RWPE2 (cell line): Measurements from ENCODE around the gene SNX20.
A peak's percentile ranks its signal among the peaks of the same experiment; 100 is the strongest.

Experiments
- ATAC-seq: fragments of 200-7000 bp; cut with Tn5 transposase; 3 replicates; pipeline ENCODE4 v1.9.1; 2021; ENCODE audit warnings: low read depth
- DNase-seq: peaks from one replicate; pipeline ENCODE4 v3.0.0-alpha.2; 2020; ENCODE audit warnings: low spot score
- H3K27ac ChIP-seq: fragments of 450-650 bp; 2 replicates; pipeline ENCODE4 v1.5.1; 2017; ENCODE audit warnings: mild to moderate bottlenecking; ENCODE audit not compliant: poor library complexity, severe bottlenecking
- H3K27me3 ChIP-seq: fragments of 250-450 bp; sonication (Bioruptor Pico); 2 replicates; pipeline ENCODE4 v1.5.1; 2021; ENCODE audit warnings: mild to moderate bottlenecking, moderate library complexity; ENCODE audit not compliant: insufficient read depth, poor library complexity, severe bottlenecking
- H3K36me3 ChIP-seq: fragments of 250-450 bp; sonication (Bioruptor Pico); 2 replicates; pipeline ENCODE4 v1.5.1; 2020; ENCODE audit warnings: low read depth, mild to moderate bottlenecking, moderate library complexity
- H3K4me1 ChIP-seq: fragments of 250-450 bp; sonication (Bioruptor Pico); 2 replicates; pipeline ENCODE4 v1.5.1; 2021; ENCODE audit warnings: mild to moderate bottlenecking, moderate library complexity; ENCODE audit not compliant: insufficient read depth, poor library complexity, severe bottlenecking
- H3K4me3 ChIP-seq: fragments of 250-450 bp; sonication (Bioruptor Pico); 2 replicates; pipeline ENCODE4 v1.5.1; 2021; ENCODE audit warnings: mild to moderate bottlenecking, moderate library complexity; ENCODE audit not compliant: severe bottlenecking
- H3K9me3 ChIP-seq: fragments of 250-450 bp; sonication (Bioruptor Pico); 2 replicates; pipeline ENCODE4 v1.5.1; 2021; ENCODE audit warnings: mild to moderate bottlenecking, moderate library complexity; ENCODE audit not compliant: severe bottlenecking
- CTCF ChIP-seq: fragments of 450-650 bp; IDR thresholded peaks from one replicate; pipeline ENCODE4 v1.5.1; 2017; ENCODE audit warnings: mild to moderate bottlenecking, moderate library complexity; ENCODE audit not compliant: poor library complexity, severe bottlenecking

The SNX20 gene

DNA sequence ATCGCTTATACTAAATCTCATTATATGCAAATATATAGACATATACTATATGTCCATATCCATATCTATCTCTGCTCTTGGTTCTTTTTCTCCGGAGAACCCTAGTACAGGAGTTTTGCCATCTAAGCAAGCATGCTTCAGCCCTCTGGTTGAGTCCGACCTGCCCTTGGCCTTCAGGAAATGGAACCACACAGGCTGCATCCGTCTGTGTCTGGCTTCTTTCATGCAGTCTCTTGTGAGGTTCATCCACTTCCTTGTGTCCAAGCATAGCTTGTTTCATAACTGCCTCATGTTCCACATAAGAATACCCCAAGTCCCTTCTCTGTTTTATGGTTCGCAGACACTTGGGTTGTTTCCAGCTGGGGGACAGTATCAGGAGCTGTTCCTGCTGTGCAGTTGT, 16.8 kb downstream of the SNX20 start:
- H3K36me3 ChIP-seq: no peaks in the 10 kb centered on the region
- DNase-seq (no peak), ATAC-seq (no peak)
- H3K4me1 ChIP-seq: no peaks in the 10 kb centered on the region
- TF ChIP-seq CTCF: no peak
- H3K4me3 ChIP-seq: no peak overlapping the region
- H3K9me3 ChIP-seq: no peaks in the 10 kb centered on the region
- no peaks in the 10 kb centered on the region for H3K27me3 ChIP-seq
- H3K27ac ChIP-seq: no peak overlapping the region

GRCh38 chr16:50662306-50662940, 18.7 kb downstream of the SNX20 start:
- no peak for TF ChIP-seq CTCF
- no peaks in the 10 kb centered on the region for H3K9me3 ChIP-seq
- DNase-seq (no peak), ATAC-seq (no peak)
- no peaks in the 10 kb centered on the region for H3K36me3 ChIP-seq
- H3K4me1 ChIP-seq: no peaks in the 10 kb centered on the region
- H3K27ac ChIP-seq: no peak overlapping the region
- H3K27me3 ChIP-seq: no peaks in the 10 kb centered on the region
- no peak overlapping the region for H3K4me3 ChIP-seq

GRCh38 chr16:50659806-50660205, 21.3 kb downstream of the SNX20 start:
- Histone ChIP-seq H3K36me3 (no peaks in the 10 kb centered on the region), H3K4me1 (no peaks in the 10 kb centered on the region), H3K27me3 (no peaks in the 10 kb centered on the region), H3K9me3 (no peaks in the 10 kb centered on the region), H3K4me3 (no peak overlapping the region), H3K27ac (no peak overlapping the region)
- DNase-seq (no peak), ATAC-seq (no peak)
- TF ChIP-seq CTCF: no peak

DNA sequence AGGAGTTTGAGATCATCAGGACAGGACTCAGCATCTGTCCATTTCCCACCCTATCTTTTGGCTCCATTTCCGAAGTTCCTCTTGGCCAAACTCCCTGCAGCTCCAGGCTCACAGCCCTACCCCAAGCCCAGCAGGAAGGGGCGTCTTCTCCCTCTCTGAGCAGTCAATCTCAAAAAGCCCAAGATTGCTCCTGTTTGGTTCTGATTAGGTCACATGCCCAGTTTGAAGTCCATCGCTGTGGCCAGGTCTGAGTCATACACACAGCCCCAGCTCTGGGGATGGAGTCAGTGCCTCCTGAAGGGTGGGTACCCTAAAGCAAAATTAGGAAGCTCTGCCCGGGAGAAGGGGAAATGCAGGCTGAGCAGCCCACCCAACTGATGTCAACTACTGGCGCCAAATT, 23.9 kb downstream of the SNX20 start:
- 0 out of 3 replicates have a peak, but pooled peaks have one; percentile 25 for ATAC-seq
- DNase-seq: no peak

More for the DNA sequence above, 23.9 kb downstream of the SNX20 start:
- Histone ChIP-seq H3K27me3 (no peaks in the 10 kb centered on the region), H3K4me1 (no peaks in the 10 kb centered on the region), H3K9me3 (no peaks in the 10 kb centered on the region), H3K27ac (no peak overlapping the region), H3K36me3 (no peaks in the 10 kb centered on the region), H3K4me3 (no peak overlapping the region)
- TF ChIP-seq CTCF: no peak
